ENCODE measurements around the gene LILRA1. TPM values are rescaled to one million over a fixed set of nuclear protein-coding genes. Genes with fewer than 3 reads are reported as not detected.
"Not testable (repeated sequence)": the region's sequence is repeated elsewhere in the genome, so short reads cannot be mapped to it uniquely, and the experiment has no call there.

Gene LILRA1
- total RNA-seq, 3 donors from 2014 or later: 0.44 to 1.8 (median 0.66) TPM

GRCh38 chr19:54620464-54620863 lies 27.0 kb downstream of the LILRA1 start:
- Histone ChIP-seq H3K36me3 (no peaks in the 10 kb centered on the region), H3K9me3 (peaks cover 4 to 7% of the 10 kb centered on the region in 2 donors), H3K27ac (no peak overlapping the region), H3K27me3 (no peaks in the 10 kb centered on the region), H3K4me1 (no peaks in the 10 kb centered on the region), H3K4me3 (no peak overlapping the region)
- no peak for DNase-seq (ENCODE audit: low spot score in 2 of 2)
- TF ChIP-seq POLR2AphosphoS5 (IDR thresholded peaks at IDR 0.05) (no peak), POLR2A (IDR thresholded peaks at IDR 0.05) (no peak), CTCF (IDR thresholded peaks at IDR 0.05) (no peak)
- intact Hi-C loops (cut with DNase I; ENCODE audit: low total_unique reads): no loop called here

GRCh38 chr19:54622431-54622830 lies 29.0 kb downstream of the LILRA1 start:
- Histone ChIP-seq H3K36me3 (no peaks in the 10 kb centered on the region), H3K9me3 (peaks cover 5 to 8% of the 10 kb centered on the region in 2 donors), H3K27ac (no peak overlapping the region), H3K4me1 (no peaks in the 10 kb centered on the region), H3K27me3 (no peaks in the 10 kb centered on the region), H3K4me3 (no peak overlapping the region)
- TF ChIP-seq POLR2AphosphoS5 (IDR thresholded peaks at IDR 0.05) (no peak), CTCF (IDR thresholded peaks at IDR 0.05) (no peak), POLR2A (IDR thresholded peaks at IDR 0.05) (no peak)
- intact Hi-C loops (cut with DNase I; ENCODE audit: low total_unique reads): no loop called here
- no peak for DNase-seq (ENCODE audit: low spot score in 2 of 2)

GRCh38 chr19:54624234-54624633 lies 30.8 kb downstream of the LILRA1 start:
- H3K27me3 ChIP-seq; H3K27ac ChIP-seq; H3K9me3 ChIP-seq; H3K4me1 ChIP-seq; DNase-seq (ENCODE audit: low spot score in 2 of 2); intact Hi-C loops (cut with DNase I; ENCODE audit: low total_unique reads); H3K4me3 ChIP-seq; H3K36me3 ChIP-seq: not testable (repeated sequence)

- H3K4me1 ChIP-seq; DNase-seq (ENCODE audit: low spot score in 2 of 2); H3K27ac ChIP-seq; H3K27me3 ChIP-seq; intact Hi-C loops (cut with DNase I; ENCODE audit: low total_unique reads); H3K9me3 ChIP-seq; H3K4me3 ChIP-seq; H3K36me3 ChIP-seq: not testable (repeated sequence)
Measured at GRCh38 chr19:54624934-54625730, 31.7 kb downstream of the LILRA1 start.

GRCh38 chr19:54626757-54627156 lies 33.3 kb downstream of the LILRA1 start:
- TF ChIP-seq CTCF (IDR thresholded peaks at IDR 0.05) (no peak), POLR2AphosphoS5 (IDR thresholded peaks at IDR 0.05) (no peak), POLR2A (IDR thresholded peaks at IDR 0.05) (no peak)
- H3K4me3 ChIP-seq: no peak overlapping the region
- no peak overlapping the region for H3K27ac ChIP-seq
- H3K36me3 ChIP-seq: no peaks in the 10 kb centered on the region
- intact Hi-C loops (cut with DNase I; ENCODE audit: low total_unique reads): no loop called here
- no peaks in the 10 kb centered on the region for H3K4me1 ChIP-seq
- H3K9me3 ChIP-seq: peaks cover 5 to 8% of the 10 kb centered on the region in 2 donors
- peaks cover 0 to under 1% of the 10 kb centered on the region in 2 donors for H3K27me3 ChIP-seq
- DNase-seq (ENCODE audit: low spot score in 2 of 2): no peak

GRCh38 chr19:54627912-54628311 lies 34.5 kb downstream of the LILRA1 start:
- H3K27ac ChIP-seq; H3K4me3 ChIP-seq; intact Hi-C loops (cut with DNase I; ENCODE audit: low total_unique reads); DNase-seq (ENCODE audit: low spot score in 2 of 2); H3K36me3 ChIP-seq; H3K4me1 ChIP-seq; H3K9me3 ChIP-seq: not testable (repeated sequence)
- H3K27me3 ChIP-seq: peaks cover 0 to 12% of the 10 kb centered on the region in 2 donors

GRCh38 chr19:54630262-54630661 lies 36.8 kb downstream of the LILRA1 start, which contains the start of gene LILRB1:
LILRB1 (plus strand) TSS chr19:54630484; CDS start chr19:54631074, 590 bp downstream.
- H3K36me3 ChIP-seq; DNase-seq (ENCODE audit: low spot score in 2 of 2); H3K4me1 ChIP-seq; H3K9me3 ChIP-seq; H3K27ac ChIP-seq; intact Hi-C loops (cut with DNase I; ENCODE audit: low total_unique reads): not testable (repeated sequence)
- H3K27me3 ChIP-seq: peaks cover 0 to 28% of the 10 kb centered on the region in 2 donors
- H3K4me3 ChIP-seq: peak within 1 kb of the TSS in 1 of 3 donors; percentile 22
